HG03045 (cell line): Measurements from ENCODE around the gene ELL3.

Experiments used
- ATAC-seq: cut with Tn5 transposase; IDR thresholded peaks from one replicate; pipeline ENCODE4 v1.9.1; 2021; ENCODE audit warnings: mild to moderate bottlenecking, moderate library complexity; ENCODE audit not compliant: unreplicated experiment

ELL3 gene

GRCh38 chr15:43792761-43793476 is 16.2 kb upstream of the ELL3 start:
- no peak for ATAC-seq

DNA sequence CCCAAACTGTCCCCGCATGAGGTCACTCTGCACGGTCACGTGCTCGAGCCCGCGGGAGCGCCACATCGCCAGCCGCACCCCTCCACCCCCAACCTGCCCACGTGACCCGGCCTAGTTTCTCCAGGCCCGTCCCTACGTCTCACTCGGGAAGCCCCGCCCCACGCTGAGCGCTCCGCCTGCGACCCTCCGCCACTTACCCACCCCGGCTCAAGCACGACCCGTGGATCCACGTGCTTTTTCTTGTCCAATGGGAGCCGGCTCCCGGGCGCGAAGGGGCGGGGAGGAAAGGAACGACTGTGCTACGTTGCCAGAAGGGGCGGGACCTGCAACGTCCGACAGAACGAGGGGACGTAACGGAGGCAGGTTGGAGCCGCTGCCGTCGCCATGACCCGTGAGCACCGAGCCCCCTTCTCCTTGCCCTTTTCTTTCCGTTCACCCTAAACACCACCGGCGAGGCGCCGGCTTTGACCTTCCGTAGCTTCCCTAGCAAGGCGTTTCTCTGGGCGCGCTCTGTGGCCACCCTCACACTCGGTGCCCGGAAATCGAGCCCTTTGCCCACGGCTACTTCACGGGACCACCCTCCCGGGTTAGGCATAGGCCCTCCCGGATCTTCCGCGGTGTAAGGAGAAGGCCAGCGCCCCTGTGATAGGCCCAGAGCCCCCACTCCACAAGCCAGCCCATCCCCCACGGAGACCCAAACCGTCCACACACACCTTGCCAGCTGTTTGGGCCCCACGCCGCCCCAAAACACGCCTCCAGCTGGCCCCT is 15.4 kb upstream of the ELL3 start, which contains the start of gene SERF2:
Gene SERF2 (plus strand): TSS at position 328 of the 768 bp plus-strand sequence. CDS start 57 bp downstream, at position 385.
- ATAC-seq, result peak; percentile 90

- ATAC-seq, result no peak
Measured at GRCh38 chr15:43789409-43789808, 12.6 kb upstream of the ELL3 start.

DNA sequence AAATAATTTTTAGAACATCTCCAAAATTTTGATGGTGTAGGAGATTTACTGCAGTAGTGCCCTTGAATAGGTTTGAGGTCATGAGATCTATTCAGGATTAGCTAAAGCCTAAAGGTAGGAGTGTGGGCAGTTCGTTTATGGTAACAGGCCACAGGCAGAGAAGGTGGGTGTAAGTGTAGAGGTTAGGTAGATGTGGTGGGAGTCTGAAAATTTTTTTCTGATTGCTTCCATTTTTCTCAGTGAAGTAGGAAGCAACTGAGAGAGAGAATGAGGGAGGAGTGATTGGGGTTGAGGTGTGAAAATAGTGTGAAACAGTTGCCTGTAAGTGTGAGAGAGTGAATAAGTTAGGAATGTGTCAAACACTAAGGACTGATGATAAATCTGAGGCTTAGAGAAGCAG is 2.2 kb upstream of the ELL3 start:
- ATAC-seq, result no peak

GRCh38 chr15:43777267-43777914 is 625 bp upstream of the ELL3 start:
- peak; percentile 55 for ATAC-seq

DNA sequence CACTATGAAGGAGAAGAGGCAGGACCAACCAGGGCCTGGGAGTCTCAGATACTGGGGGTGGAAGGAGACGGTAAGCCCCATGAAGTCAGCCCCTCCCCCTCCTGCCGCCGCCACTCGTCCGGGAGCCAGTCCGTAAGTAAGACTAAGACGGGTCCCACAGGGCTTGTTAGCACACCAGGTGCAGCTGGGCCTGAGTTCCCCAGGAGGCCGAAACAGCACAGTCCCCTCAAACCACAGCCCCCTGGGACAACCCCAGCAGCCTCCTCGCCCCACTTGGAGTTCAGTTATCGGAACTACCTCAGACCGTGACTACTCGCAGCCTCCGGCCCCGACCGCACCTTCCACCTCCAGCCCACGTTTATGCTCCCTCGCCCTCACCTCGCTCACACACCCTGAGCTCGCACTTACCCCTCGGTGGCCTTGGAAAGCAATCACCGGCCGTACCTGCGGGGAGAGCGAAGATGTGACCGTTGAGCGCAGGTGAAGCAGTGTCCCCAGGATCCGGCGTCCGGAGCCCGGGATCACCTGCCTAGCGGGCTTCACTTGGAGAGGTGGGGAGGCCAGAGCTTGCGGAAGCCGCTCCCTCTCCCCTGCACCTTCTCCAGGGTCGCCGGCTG is 557 bp downstream of the ELL3 start:
- peak; percentile 58 for ATAC-seq

- ATAC-seq, result no peak
Measured at GRCh38 chr15:43775411-43775965, 1.3 kb downstream of the ELL3 start.

GRCh38 chr15:43774062-43774461 is 2.7 kb downstream of the ELL3 start:
- ATAC-seq, result no peak

GRCh38 chr15:43772624-43773023 is 4.1 kb downstream of the ELL3 start:
- no peak for ATAC-seq

DNA sequence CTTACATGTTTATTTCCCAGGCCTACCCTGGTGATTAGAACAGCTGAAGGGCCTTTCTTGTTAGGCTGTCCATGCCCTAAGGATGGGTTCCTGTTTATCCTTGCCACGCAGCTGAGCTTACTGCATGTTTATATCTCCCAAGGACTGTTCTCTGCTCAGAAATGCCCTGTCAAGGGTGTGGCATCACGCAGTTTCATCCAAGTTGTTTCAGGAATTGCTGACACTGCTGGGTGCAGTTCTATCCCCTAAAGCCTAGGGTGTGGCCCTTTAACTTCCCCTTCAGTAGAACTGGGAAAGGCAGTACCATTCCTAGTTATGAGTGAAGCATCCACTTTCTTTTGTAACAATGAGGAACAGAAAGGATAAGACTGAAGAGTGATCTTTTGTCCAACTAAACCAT is 5.0 kb downstream of the ELL3 start:
- no peak for ATAC-seq

GRCh38 chr15:43769584-43770228 is 7.1 kb downstream of the ELL3 start:
- no peak for ATAC-seq

DNA sequence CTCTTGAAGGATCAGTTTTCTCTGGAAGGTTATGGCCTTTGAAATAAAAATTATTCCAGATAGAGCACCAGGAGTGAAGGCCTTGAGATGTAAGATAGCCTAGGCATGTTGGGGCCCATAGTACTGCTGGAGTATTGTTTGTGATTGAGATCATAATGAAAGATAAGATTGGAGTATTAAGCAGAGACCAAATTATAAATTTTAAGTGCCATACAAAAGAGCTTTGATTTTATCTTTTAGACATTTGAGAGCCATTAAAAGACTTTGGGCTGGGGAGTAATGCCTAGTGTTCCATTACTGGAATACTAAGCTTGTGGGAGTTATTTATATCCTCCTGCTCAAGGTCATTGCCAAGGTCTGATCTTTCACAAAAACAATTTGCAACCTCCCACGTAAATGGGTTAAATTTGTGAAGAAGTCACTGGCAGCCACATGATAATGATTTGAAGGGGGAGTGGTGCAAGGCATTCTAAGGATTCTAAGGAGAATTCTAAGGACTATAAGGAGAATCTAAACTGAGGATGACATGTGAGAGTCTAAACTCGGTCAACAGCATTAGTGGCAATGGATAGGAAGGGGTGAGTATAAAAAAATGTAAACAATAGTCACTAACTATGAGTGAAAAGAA is 12.8 kb downstream of the ELL3 start:
- ATAC-seq, result no peak

- ATAC-seq, result no peak
Measured at GRCh38 chr15:43762824-43763223, 13.9 kb downstream of the ELL3 start.

- no peak for ATAC-seq
Measured at GRCh38 chr15:43751885-43752284, 24.9 kb downstream of the ELL3 start.

DNA sequence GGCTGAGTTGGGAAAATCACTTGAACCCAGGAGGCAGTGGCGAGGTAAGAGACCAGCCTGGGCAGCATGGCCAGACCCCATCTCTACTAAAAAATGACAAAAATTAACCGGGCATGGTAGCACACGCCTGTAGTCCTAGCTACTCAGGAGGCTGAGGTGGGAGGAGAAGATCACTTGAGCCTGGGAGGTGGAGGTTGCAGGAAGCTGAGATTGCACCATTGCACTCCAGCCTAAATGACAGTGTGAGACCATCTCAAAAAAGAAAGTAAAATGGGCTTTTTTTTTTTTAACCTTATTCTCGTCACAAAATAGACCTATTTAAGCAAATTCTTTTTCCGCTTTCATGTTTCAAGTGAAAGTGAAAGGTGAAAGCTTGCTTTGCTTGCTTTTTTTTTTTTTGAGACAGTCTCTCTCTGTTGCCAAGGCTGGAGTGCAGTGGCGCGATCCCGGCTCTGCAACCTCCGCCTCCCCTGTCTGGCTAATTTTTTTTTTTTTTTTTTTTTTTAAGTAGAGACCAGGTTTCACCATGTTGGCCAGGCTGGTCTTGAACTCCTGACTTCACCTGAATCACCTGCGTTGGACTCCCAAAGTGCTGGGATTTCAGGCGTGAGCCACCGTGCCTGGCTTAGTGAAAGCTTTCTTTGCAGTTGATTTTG is 26.9 kb downstream of the ELL3 start:
- peak; percentile 31 for ATAC-seq

- no peak for ATAC-seq
Measured at GRCh38 chr15:43748376-43748775, 28.4 kb downstream of the ELL3 start.

GRCh38 chr15:43746903-43747309 is 29.9 kb downstream of the ELL3 start:
- ATAC-seq, result peak; percentile 14

DNA sequence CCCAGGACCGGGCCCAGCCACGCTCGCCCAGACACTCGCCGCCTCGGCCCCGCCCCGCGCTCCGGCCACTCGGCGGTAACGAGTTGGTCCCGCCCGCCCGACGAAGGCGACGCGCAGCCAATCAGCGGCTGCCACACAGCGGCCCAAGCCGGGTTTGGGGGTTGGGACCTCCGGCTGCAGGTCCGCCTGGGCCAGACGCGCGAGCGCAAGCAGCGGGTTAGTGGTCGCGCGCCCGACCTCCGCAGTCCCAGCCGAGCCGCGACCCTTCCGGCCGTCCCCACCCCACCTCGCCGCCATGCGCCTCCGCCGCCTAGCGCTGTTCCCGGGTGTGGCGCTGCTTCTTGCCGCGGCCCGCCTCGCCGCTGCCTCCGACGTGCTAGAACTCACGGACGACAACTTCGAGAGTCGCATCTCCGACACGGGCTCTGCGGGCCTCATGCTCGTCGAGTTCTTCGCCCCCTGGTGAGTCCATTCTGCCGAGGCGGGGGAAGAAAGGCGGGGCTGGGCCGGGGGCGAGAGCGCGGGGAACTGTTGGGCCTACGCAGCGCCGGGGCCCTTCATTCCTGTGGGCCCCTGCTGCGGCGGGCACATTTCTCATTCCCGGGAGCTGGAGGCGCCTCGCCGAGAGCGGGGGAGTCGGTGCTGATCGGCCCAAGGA is 30.4 kb downstream of the ELL3 start, which contains the start of gene PDIA3:
Gene PDIA3 (plus strand): TSS at position 194 of the 658 bp plus-strand sequence. CDS start 102 bp downstream, at position 296.
- ATAC-seq, result peak; percentile 86

- peak; percentile 24 for ATAC-seq
Measured at GRCh38 chr15:43735416-43735815, 41.4 kb downstream of the ELL3 start.
